GM10248 (cell line): ENCODE results near the gene KRT39.

Experiments used
- CTCF ChIA-PET: fragments of 300-600 bp; sonication (Branson Sonifier 250); formaldehyde crosslinking; extraction: SDS; loops from one replicate; lab custom pipeline; 2021; ENCODE audit warnings: antibody characterized with exemption; lab: Yijun Ruan, JAX
- POLR2A ChIA-PET: fragments of 350-650 bp; sonication (Branson Sonifier 250); formaldehyde crosslinking; extraction: SDS; loops from one replicate; lab custom pipeline; 2020; ENCODE audit warnings: antibody characterized with exemption; lab: Yijun Ruan, JAX
- DNase-seq: peaks from one replicate; pipeline ENCODE4 v3.0.0; 2012; ENCODE audit errors: extremely low spot score
- TF ChIP-seq, protein P1 (sequence below): IDR thresholded peaks from 2 replicates; pipeline ENCODE4 v1.5.1; 2012; ENCODE audit warnings: mild to moderate bottlenecking, low read depth; ENCODE audit errors: extremely low read depth, missing control alignments, control extremely low read depth

Gene KRT39

DNA sequence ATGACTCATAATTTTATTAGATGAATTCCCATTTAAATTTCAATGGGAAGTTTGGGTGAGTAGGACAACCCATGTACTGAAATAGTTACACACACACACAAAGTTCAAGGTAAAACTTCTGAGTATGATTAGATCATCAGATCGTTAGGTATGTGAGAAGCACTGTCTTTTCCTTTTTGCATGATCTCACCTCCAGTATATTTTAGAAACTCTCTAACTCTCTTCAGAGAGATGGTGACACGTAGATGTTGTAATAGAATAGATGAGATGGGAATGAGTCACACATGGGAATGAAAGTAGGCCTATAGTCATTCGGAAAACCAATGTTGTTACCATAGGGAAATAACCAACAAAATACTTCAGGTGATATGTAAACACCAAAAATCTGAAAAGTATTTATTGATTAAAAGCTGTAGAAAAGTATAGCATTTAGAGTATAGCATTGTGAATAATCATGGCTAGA, 51.5 kb downstream of the KRT39 start:
- TF ChIP-seq, protein P1, sequence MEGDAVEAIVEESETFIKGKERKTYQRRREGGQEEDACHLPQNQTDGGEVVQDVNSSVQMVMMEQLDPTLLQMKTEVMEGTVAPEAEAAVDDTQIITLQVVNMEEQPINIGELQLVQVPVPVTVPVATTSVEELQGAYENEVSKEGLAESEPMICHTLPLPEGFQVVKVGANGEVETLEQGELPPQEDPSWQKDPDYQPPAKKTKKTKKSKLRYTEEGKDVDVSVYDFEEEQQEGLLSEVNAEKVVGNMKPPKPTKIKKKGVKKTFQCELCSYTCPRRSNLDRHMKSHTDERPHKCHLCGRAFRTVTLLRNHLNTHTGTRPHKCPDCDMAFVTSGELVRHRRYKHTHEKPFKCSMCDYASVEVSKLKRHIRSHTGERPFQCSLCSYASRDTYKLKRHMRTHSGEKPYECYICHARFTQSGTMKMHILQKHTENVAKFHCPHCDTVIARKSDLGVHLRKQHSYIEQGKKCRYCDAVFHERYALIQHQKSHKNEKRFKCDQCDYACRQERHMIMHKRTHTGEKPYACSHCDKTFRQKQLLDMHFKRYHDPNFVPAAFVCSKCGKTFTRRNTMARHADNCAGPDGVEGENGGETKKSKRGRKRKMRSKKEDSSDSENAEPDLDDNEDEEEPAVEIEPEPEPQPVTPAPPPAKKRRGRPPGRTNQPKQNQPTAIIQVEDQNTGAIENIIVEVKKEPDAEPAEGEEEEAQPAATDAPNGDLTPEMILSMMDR: no peak
- peak; percentile 53 for DNase-seq
- ChIA-PET CTCF (interaction anchor here (1.0 to 3.5 kb wide), 9 partner anchors 9 to 750 kb away, joined by 3 to 9 read pairs (median 5); no protein-coding TSS in a partner anchor), POLR2A (interaction anchor here (1.2 kb wide), 1 partner anchor 299 kb away, joined by 3 read pairs; no protein-coding TSS in a partner anchor)

DNA sequence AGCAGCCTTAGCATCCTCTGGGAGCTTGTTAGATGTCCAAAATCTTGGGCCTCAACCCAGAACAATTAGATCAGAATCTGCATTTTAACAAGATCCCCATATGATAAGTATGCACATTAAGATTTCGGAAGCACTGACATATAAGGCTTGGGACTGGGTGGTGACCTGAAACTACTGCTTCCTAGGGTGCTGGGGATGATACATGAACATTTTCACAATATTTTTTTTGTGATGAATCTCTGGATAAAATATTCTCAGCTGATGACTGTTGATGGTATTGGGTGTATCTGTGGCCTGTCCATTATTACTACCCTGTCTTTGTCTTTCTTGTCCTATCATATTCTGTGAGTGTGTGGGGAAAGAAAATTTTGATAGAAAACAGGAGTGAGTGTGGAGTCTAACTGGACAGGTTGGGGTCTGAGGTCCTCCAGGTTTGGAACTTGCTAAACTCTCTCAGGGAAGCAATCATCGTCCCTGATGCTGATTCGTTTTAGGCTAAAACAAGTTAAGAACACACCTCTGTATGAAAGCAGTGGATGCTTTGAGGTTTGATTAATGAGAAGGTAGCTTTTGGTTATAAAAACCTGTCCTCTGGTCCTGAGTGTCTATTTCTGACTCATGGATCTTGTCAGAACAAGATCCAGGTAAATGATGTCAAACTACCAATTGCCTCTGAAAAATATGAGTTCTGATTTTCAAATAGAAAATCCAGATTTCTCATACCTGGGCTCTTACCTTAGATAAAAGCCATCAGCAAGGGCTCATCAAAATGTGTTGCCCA, 52.5 kb downstream of the KRT39 start:
- ChIA-PET CTCF (interaction anchor here (0.7 to 3.5 kb wide), 8 partner anchors 10 to 782 kb away, joined by 3 to 18 read pairs (median 8); no protein-coding TSS in a partner anchor), POLR2A (no interaction called here)
- no peak for DNase-seq
- TF ChIP-seq, protein P1: no peak

DNA sequence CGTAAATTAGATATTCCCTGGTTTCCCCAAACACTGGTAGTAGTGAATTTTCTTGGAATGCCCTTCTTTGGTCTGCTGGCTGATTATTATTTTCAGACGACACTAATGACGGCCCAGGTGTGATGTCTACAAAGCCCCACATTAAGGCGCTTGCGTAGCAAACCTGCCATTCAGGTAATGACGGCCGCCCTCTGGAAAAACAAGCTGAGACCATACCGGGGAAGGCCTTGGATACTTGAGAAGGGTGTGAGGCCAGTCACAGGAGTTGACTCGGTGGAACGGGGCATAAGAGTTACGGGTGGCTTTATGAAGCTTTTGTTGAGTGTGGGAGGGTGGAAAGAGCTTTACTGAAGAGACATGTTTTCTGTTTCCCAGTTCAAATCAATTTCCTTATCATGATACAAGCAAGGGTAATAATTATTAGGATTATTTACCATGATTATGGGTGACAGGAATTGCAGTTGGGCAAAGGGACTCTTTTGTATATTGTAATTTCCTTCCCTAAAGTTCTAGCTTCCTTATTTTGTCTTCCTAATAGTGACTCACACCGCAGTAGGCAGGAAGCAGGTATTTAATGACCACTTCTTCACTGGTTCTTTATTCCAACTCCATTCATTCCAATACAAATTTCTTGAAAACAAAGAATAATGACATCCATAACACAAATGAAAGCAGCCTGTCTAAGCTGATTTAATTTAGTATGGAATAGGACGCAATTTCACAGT, 54.1 kb downstream of the KRT39 start:
- ChIA-PET CTCF (interaction anchor here (1.1 to 3.1 kb wide), 5 partner anchors 8 to 753 kb away, joined by 3 to 18 read pairs (median 11); no protein-coding TSS in a partner anchor), POLR2A (no interaction called here)
- no peak for DNase-seq
- TF ChIP-seq, protein P1: no peak

DNA sequence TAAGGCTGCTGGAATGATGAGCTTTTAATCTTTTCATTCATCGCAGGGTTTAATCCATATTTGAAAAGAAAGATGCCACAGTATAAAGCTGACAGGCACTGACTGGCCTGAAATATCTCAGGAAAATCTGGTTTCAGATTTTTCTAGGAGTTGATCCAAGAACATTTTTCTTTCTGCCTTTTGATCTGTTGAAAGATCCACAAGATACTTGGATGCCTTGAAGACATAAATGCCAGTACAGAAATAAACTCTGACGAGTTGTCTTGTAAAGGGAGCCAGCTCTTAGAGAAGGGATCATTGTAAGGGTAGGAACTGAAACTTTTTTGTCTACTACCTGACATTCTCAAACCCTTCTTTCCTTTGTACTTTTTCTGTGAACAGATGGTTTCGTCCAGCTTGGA, 56.3 kb downstream of the KRT39 start:
- TF ChIP-seq, protein P1: no peak
- no peak for DNase-seq
- ChIA-PET CTCF (interaction anchor here (0.7 to 5.3 kb wide), 7 partner anchors 8 to 757 kb away, joined by 3 to 37 read pairs (median 8); no protein-coding TSS in a partner anchor), POLR2A (no interaction called here)

DNA sequence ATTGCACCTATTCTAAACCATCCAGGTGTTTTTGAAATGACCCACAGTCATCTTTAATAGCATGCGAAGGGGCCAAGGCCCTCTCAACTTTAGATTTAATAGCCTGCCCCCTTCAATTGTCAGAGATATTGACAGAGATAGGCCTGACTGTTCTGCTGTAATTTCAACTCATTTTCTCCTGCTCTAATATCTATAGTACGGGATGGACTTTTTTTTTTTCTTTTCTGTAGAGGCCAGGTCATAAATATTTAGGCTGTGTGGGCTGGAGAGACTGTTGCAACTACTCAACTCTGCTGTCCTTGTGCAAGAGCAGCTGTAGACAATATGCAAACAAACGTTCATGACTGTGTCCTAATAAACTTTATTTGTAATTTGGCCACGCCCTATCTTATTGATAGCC, 57.0 kb downstream of the KRT39 start:
- POLR2A ChIA-PET: no interaction called here
- TF ChIP-seq, protein P1: no peak
- no peak for DNase-seq
- CTCF ChIA-PET: interaction anchor here (1.2 to 5.3 kb wide), 8 partner anchors 10 to 757 kb away, joined by 3 to 37 read pairs (median 9); no protein-coding TSS in a partner anchor

DNA sequence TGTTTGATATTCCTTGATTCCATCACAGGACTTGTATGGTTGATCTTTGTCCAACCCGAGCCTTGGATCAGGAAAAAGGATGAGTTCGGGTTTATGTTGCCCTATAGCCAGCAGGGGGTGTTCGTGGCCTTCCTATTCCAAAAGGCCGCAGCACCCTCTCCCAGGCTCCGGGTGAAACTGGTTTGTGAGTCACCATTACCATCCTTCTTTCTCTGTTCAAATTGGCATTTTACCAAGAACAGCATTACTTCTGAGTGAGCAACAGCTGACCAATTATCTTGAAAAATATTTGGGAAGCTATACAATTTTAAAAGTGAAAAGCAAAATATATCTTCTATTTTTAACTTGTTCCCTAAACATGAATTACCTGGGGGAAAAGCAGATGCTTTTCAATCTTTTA, 57.4 kb downstream of the KRT39 start:
- ChIA-PET CTCF (interaction anchor here (1.2 to 5.3 kb wide), 9 partner anchors 10 to 758 kb away, joined by 3 to 37 read pairs (median 9); no protein-coding TSS in a partner anchor), POLR2A (no interaction called here)
- peak; percentile 67 for DNase-seq
- TF ChIP-seq, protein P1: peak; percentile 62
